Measurements from ENCODE around the gene CFAP46. TPM values are rescaled to one million over a fixed set of nuclear protein-coding genes. Genes with fewer than 3 reads are reported as not detected.

The CFAP46 gene
- total and polyA plus RNA-seq, 9 of the 15 experiments (the other 6 are each of a cell fraction or from before 2014, with no cell fraction given) = not detected

DNA sequence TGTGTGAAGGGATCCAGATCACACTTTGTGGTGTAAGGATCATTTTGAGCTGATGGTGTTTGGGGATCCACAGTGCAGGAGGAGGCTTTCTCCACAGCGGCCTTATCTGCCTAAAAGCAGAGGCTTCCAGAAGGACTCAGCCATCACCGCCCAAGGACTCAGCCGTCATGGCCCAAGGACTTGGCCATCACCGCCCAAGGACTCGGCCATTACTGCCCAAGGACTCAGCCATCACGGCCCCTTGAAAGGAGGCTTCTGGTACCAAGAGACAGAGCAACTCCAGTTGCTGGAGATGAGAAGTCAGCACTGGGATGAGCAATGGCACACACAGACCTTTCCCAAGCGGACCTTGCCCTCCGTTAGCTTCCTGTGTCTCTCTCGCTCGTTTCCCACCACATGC, 6.0 kb upstream of the CFAP46 start:
- 2% methylated on average over 9 of the region's 10 CpGs for WGBS (ENCODE audit: insufficient coverage, low coverage, missing lambda C conversion rate)
- intact Hi-C loops (cut with micrococcal nuclease) = no loop called here
- Histone ChIP-seq H3K4me1 (replicated peaks in 1 of 2; ENCODE audit: control insufficient read depth in 2 of 2, insufficient read depth in 2 of 2, low read length in 2 of 2) (no peaks in the 10 kb centered on the region), H3K27ac (ENCODE audit: extremely low read depth, low read depth, low read length) (no peak overlapping the region), H3K9me1 (ENCODE audit: control insufficient read depth, insufficient read depth, low read length) (no peaks in the 10 kb centered on the region), H3K79me2 (ENCODE audit: control insufficient read depth, insufficient read depth, low read length) (no peaks in the 10 kb centered on the region), H3K9me3 (replicated peaks; ENCODE audit: control insufficient read depth, insufficient read depth, low read depth, low read length) (no peaks in the 10 kb centered on the region), H4K20me1 (replicated peaks; ENCODE audit: control insufficient read depth, insufficient read depth, low read length) (0 out of 2 replicates have a peak, but pooled peaks cover 3% of the 10 kb centered on the region), H2AFZ (ENCODE audit: low read depth, low read length) (no peak overlapping the region), H3K9ac (ENCODE audit: insufficient read depth in 1 of 2, low read depth in 2 of 2, low read length in 2 of 2) (no peak overlapping the region), H3K4me3 (no peak overlapping the region), H3K4me2 (ENCODE audit: insufficient read depth, low read length) (no peak overlapping the region), H3K27me3 (ENCODE audit: control insufficient read depth in 2 of 2, insufficient read depth in 2 of 2, low read length in 2 of 2) (peaks cover 0 to 38% of the 10 kb centered on the region in 2 experiments; a peak in 2 of 5 replicates), H3K36me3 (ENCODE audit: control insufficient read depth, insufficient read depth, low read length) (no peaks in the 10 kb centered on the region)
- FAIRE-seq (no peak), DNase-seq (ENCODE audit: extremely low read depth in 1 of 4, low spot score in 3 of 4) (no peak), ATAC-seq (no peak)
- ChIA-PET POLR2A (no interaction called here), CTCF (ENCODE audit: low intra/inter-chr PET ratio) (no interaction called here)
- BruUV-seq (replicated peaks) = no TSS peak
- in situ Hi-C loops (cut with MboI) = no loop called here
- TF ChIP-seq, protein P1, sequence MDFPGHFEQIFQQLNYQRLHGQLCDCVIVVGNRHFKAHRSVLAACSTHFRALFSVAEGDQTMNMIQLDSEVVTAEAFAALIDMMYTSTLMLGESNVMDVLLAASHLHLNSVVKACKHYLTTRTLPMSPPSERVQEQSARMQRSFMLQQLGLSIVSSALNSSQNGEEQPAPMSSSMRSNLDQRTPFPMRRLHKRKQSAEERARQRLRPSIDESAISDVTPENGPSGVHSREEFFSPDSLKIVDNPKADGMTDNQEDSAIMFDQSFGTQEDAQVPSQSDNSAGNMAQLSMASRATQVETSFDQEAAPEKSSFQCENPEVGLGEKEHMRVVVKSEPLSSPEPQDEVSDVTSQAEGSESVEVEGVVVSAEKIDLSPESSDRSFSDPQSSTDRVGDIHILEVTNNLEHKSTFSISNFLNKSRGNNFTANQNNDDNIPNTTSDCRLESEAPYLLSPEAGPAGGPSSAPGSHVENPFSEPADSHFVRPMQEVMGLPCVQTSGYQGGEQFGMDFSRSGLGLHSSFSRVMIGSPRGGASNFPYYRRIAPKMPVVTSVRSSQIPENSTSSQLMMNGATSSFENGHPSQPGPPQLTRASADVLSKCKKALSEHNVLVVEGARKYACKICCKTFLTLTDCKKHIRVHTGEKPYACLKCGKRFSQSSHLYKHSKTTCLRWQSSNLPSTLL (IDR thresholded peaks at IDR 0.05) = no peak
- TF ChIP-seq ELF4 (CRISPR knock-in tag; IDR thresholded peaks at IDR 0.05) (no peak), ZNF644 (tag; IDR thresholded peaks at IDR 0.05; ENCODE audit: low read depth) (no peak), POU5F1 (IDR thresholded peaks at IDR 0.05; ENCODE audit: borderline replicate concordance, low read depth, low read length, partially characterized antibody) (no peak), GATAD2B (IDR thresholded peaks at IDR 0.05; ENCODE audit: borderline replicate concordance) (no peak), GTF2E2 (tag; IDR thresholded peaks at IDR 0.05) (no peak), TSC22D4 (tag; IDR thresholded peaks at IDR 0.05) (no peak), PHB (CRISPR knock-in tag; IDR thresholded peaks at IDR 0.05) (no peak), MAZ (CRISPR knock-in tag; conservative IDR thresholded peaks at IDR 0.05 in 1 of 2, IDR thresholded peaks at IDR 0.05 in 1 of 2) (no peak), SMC3 (conservative IDR thresholded peaks at IDR 0.05; ENCODE audit: insufficient read depth, low read depth, low read length) (no peak), CEBPB (tag; IDR thresholded peaks at IDR 0.05) (no peak)
- TF ChIP-seq, protein P2, sequence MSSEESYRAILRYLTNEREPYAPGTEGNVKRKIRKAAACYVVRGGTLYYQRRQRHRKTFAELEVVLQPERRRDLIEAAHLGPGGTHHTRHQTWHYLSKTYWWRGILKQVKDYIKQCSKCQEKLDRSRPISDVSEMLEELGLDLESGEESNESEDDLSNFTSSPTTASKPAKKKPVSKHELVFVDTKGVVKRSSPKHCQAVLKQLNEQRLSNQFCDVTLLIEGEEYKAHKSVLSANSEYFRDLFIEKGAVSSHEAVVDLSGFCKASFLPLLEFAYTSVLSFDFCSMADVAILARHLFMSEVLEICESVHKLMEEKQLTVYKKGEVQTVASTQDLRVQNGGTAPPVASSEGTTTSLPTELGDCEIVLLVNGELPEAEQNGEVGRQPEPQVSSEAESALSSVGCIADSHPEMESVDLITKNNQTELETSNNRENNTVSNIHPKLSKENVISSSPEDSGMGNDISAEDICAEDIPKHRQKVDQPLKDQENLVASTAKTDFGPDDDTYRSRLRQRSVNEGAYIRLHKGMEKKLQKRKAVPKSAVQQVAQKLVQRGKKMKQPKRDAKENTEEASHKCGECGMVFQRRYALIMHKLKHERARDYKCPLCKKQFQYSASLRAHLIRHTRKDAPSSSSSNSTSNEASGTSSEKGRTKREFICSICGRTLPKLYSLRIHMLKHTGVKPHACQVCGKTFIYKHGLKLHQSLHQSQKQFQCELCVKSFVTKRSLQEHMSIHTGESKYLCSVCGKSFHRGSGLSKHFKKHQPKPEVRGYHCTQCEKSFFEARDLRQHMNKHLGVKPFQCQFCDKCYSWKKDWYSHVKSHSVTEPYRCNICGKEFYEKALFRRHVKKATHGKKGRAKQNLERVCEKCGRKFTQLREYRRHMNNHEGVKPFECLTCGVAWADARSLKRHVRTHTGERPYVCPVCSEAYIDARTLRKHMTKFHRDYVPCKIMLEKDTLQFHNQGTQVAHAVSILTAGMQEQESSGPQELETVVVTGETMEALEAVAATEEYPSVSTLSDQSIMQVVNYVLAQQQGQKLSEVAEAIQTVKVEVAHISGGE (CRISPR knock-in tag; IDR thresholded peaks at IDR 0.05) = no peak
- TF ChIP-seq, protein P3, sequence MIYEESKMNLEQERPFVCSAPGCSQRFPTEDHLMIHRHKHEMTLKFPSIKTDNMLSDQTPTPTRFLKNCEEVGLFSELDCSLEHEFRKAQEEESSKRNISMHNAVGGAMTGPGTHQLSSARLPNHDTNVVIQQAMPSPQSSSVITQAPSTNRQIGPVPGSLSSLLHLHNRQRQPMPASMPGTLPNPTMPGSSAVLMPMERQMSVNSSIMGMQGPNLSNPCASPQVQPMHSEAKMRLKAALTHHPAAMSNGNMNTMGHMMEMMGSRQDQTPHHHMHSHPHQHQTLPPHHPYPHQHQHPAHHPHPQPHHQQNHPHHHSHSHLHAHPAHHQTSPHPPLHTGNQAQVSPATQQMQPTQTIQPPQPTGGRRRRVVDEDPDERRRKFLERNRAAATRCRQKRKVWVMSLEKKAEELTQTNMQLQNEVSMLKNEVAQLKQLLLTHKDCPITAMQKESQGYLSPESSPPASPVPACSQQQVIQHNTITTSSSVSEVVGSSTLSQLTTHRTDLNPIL (CRISPR knock-in tag; IDR thresholded peaks at IDR 0.05) = no peak
- TF ChIP-seq, protein P4, sequence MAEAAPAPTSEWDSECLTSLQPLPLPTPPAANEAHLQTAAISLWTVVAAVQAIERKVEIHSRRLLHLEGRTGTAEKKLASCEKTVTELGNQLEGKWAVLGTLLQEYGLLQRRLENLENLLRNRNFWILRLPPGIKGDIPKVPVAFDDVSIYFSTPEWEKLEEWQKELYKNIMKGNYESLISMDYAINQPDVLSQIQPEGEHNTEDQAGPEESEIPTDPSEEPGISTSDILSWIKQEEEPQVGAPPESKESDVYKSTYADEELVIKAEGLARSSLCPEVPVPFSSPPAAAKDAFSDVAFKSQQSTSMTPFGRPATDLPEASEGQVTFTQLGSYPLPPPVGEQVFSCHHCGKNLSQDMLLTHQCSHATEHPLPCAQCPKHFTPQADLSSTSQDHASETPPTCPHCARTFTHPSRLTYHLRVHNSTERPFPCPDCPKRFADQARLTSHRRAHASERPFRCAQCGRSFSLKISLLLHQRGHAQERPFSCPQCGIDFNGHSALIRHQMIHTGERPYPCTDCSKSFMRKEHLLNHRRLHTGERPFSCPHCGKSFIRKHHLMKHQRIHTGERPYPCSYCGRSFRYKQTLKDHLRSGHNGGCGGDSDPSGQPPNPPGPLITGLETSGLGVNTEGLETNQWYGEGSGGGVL (CRISPR knock-in tag; IDR thresholded peaks at IDR 0.05) = no peak
